Measurements from ENCODE around the gene BACH2. TPM values are rescaled to one million over a fixed set of nuclear protein-coding genes. Genes with fewer than 3 reads are reported as not detected.

Gene BACH2
- total and polyA plus RNA-seq, 10 of the 15 experiments (the other 5 are each of a cell fraction or from before 2014, with no cell fraction given): 0.03 to 0.28 (median 0.04) TPM; not detected in 3

- H2AFZ ChIP-seq (ENCODE audit: control insufficient read depth, low read depth, low read length): no peak overlapping the region
- no peaks in the 10 kb centered on the region for H3K36me3 ChIP-seq (ENCODE audit: control insufficient read depth in 2 of 2, insufficient read depth in 2 of 2, low read length in 1 of 2)
- no TSS peak for BruUV-seq (replicated peaks)
- H3K9ac ChIP-seq (ENCODE audit: control insufficient read depth, insufficient read depth, low read length): no peak overlapping the region
- H3K4me3 ChIP-seq: no peak overlapping the region
- intact Hi-C loops (cut with micrococcal nuclease; ENCODE audit: unreplicated experiment) (no loop called here), in situ Hi-C loops (cut with MboI) (no loop called here)
- H3K79me2 ChIP-seq (ENCODE audit: control insufficient read depth, insufficient read depth, low read length): no peaks in the 10 kb centered on the region
- TF ChIP-seq NFIC (IDR thresholded peaks at IDR 0.05; ENCODE audit: low read depth, low read length) (no peak), BCLAF1 (IDR thresholded peaks at IDR 0.05) (no peak), BHLHE40 (IDR thresholded peaks at IDR 0.05; ENCODE audit: borderline replicate concordance in 1 of 2, low read depth in 2 of 2, low read length in 1 of 2) (no peak), EP300 (IDR thresholded peaks at IDR 0.05; ENCODE audit: borderline replicate concordance in 1 of 2, control insufficient read depth in 1 of 2, low read depth in 2 of 2, low read length in 2 of 2) (no peak), IKZF1 (conservative IDR thresholded peaks at IDR 0.05) (no peak), SIN3A (IDR thresholded peaks at IDR 0.05; ENCODE audit: low read depth, low read length) (no peak), NBN (IDR thresholded peaks at IDR 0.05) (no peak), RBBP5 (conservative IDR thresholded peaks at IDR 0.05) (no peak), GABPA (IDR thresholded peaks at IDR 0.05; ENCODE audit: low read depth) (no peak), PKNOX1 (IDR thresholded peaks at IDR 0.05) (no peak), E4F1 (IDR thresholded peaks at IDR 0.05; ENCODE audit: borderline replicate concordance, partially characterized antibody) (no peak), STAT1 (conservative IDR thresholded peaks at IDR 0.05) (no peak), SKIL (IDR thresholded peaks at IDR 0.05; ENCODE audit: low read depth, poor library complexity, severe bottlenecking) (no peak), ZNF384 (IDR thresholded peaks at IDR 0.05; ENCODE audit: borderline replicate concordance, low read depth, low read length) (no peak), RAD21 (IDR thresholded peaks at IDR 0.05; ENCODE audit: insufficient read depth, low read depth, low read length) (no peak), POLR2AphosphoS2 (IDR thresholded peaks at IDR 0.05; ENCODE audit: low read depth, low read length) (no peak)
- H3K9me3 ChIP-seq (replicated peaks; ENCODE audit: control insufficient read depth, insufficient read depth, low read length): no peaks in the 10 kb centered on the region
- CTCF ChIA-PET: no interaction called here
- no peak overlapping the region for H3K4me2 ChIP-seq (ENCODE audit: control insufficient read depth, insufficient read depth)
- no peaks in the 10 kb centered on the region for H4K20me1 ChIP-seq (ENCODE audit: control insufficient read depth, insufficient read depth)
- SMC1A ChIA-PET (ENCODE audit: uncharacterized antibody, unreplicated experiment): interaction anchor here (1.1 kb wide), 1 partner anchor 16 kb away, joined by 3 read pairs; no protein-coding TSS in a partner anchor
- no peak for DNase-seq (ENCODE audit: low read depth, low spot score)
- no peak overlapping the region for H3K27ac ChIP-seq (ENCODE audit: control insufficient read depth, insufficient read depth)
- RAD21 ChIA-PET (ENCODE audit: unreplicated experiment): no interaction called here
- FAIRE-seq: no peak
- H3K27me3 ChIP-seq (replicated peaks in 1 of 2; ENCODE audit: control insufficient read depth in 2 of 2, insufficient read depth in 2 of 2, low read length in 1 of 2): no peaks in the 10 kb centered on the region; a peak in 2 of 4 replicates
- no peaks in the 10 kb centered on the region for H3K4me1 ChIP-seq (ENCODE audit: control insufficient read depth, insufficient read depth, low read length)
- 15% methylated on average over 5 of the region's 5 CpGs for WGBS (ENCODE audit: insufficient coverage, insufficient replicate concordance, low lambda C conversion rate, missing lambda C conversion rate)
- POLR2A ChIA-PET: no interaction called here
- no peak for ATAC-seq
Observed at GRCh38 chr6:90135667-90136066, 161.0 kb downstream of the BACH2 start.
